Activated CD8-positive, alpha-beta T cell treated with anti-CD3 and anti-CD28 coated beads for 36 hours (primary cell): ENCODE data around the gene CFAP54. TPM values are rescaled to one million over a fixed set of nuclear protein-coding genes. Genes with fewer than 3 reads are reported as not detected.

Experiments used
- ATAC-seq: fragments of 200-7000 bp; cut with Tn5 transposase; one replicate; pipeline ENCODE4 v1.10.0; 2021; ENCODE audit warnings: mild to moderate bottlenecking, moderate library complexity
- CTCF ChIA-PET: fragments of 350-600 bp; sonication (Branson Sonifier 250); formaldehyde crosslinking; loops from one replicate; lab custom pipeline; 2021; ENCODE audit warnings: antibody characterized with exemption; lab: Charles Lee
- POLR2A ChIA-PET: fragments of 350-600 bp; sonication (Branson Sonifier 250); formaldehyde crosslinking; loops from one replicate; lab custom pipeline; 2021; ENCODE audit warnings: antibody characterized with exemption; lab: Charles Lee
- DNase-seq: peaks from one replicate; pipeline ENCODE4 v3.0.0-alpha.2; 2020
- H3K27ac Mint-ChIP-seq: one replicate; pipeline ENCODE4 v1.8.0; 2021; ENCODE audit warnings: mild to moderate bottlenecking, mixed read lengths
- H3K27me3 Mint-ChIP-seq: one replicate; pipeline ENCODE4 v1.8.0; 2021; ENCODE audit warnings: mixed read lengths
- H3K36me3 Mint-ChIP-seq: one replicate; pipeline ENCODE4 v1.8.0; 2021; ENCODE audit warnings: low read depth, mixed read lengths
- H3K4me1 Mint-ChIP-seq: one replicate; pipeline ENCODE4 v1.8.0; 2021; ENCODE audit warnings: low read depth, mixed read lengths
- H3K4me3 Mint-ChIP-seq: one replicate; pipeline ENCODE4 v1.8.0; 2021; ENCODE audit warnings: mild to moderate bottlenecking, moderate library complexity, mixed read lengths
- H3K9me3 Mint-ChIP-seq: one replicate; pipeline ENCODE4 v1.8.0; 2021; ENCODE audit warnings: mixed read lengths
- CTCF ChIP-seq: fragments of 200-600 bp; IDR thresholded peaks from one replicate; pipeline ENCODE4 v1.8.0; 2022; ENCODE audit warnings: antibody characterized with exemption, mild to moderate bottlenecking
- intact Hi-C: fragments of 100-400 bp; cut with micrococcal nuclease; formaldehyde crosslinking; loops from one replicate; pipeline ENCODE4 v1.10.0; 2022
- total RNA-seq, 2 experiments: library from RNA; stranded (reverse); gene quantifications; one replicate each; pipeline ENCODE4 v1.2.3, GENCODE V29; 2021

Gene CFAP54
- total RNA-seq, 2 experiments from 2014 or later = 0.38 to 0.45 TPM

GRCh38 chr12:96808587-96808986 lies 319.2 kb downstream of the CFAP54 start:
- no peaks in the 10 kb centered on the region for H3K36me3 Mint-ChIP-seq
- CTCF ChIA-PET = no interaction called here
- H3K27me3 Mint-ChIP-seq = no peaks in the 10 kb centered on the region
- H3K9me3 Mint-ChIP-seq = peaks cover 2% of the 10 kb centered on the region
- POLR2A ChIA-PET = no interaction called here
- no peak overlapping the region for H3K27ac Mint-ChIP-seq
- H3K4me1 Mint-ChIP-seq = no peaks in the 10 kb centered on the region
- ATAC-seq = no peak
- intact Hi-C loops = no loop called here
- no peak for TF ChIP-seq CTCF
- no peak overlapping the region for H3K4me3 Mint-ChIP-seq
- DNase-seq = no peak

GRCh38 chr12:96809522-96809921 lies 320.1 kb downstream of the CFAP54 start:
- no peak overlapping the region for H3K4me3 Mint-ChIP-seq
- CTCF ChIA-PET = no interaction called here
- no peaks in the 10 kb centered on the region for H3K36me3 Mint-ChIP-seq
- H3K4me1 Mint-ChIP-seq = no peaks in the 10 kb centered on the region
- intact Hi-C loops = no loop called here
- no peaks in the 10 kb centered on the region for H3K27me3 Mint-ChIP-seq
- no peaks in the 10 kb centered on the region for H3K9me3 Mint-ChIP-seq
- TF ChIP-seq CTCF = no peak
- no peak for ATAC-seq
- no peak overlapping the region for H3K27ac Mint-ChIP-seq
- POLR2A ChIA-PET = no interaction called here
- DNase-seq = no peak

- no peaks in the 10 kb centered on the region for H3K4me1 Mint-ChIP-seq
- H3K36me3 Mint-ChIP-seq = no peaks in the 10 kb centered on the region
- CTCF ChIA-PET = no interaction called here
- intact Hi-C loops = no loop called here
- H3K9me3 Mint-ChIP-seq = no peaks in the 10 kb centered on the region
- TF ChIP-seq CTCF = no peak
- no peak overlapping the region for H3K27ac Mint-ChIP-seq
- POLR2A ChIA-PET = no interaction called here
- no peak overlapping the region for H3K4me3 Mint-ChIP-seq
- ATAC-seq = no peak
- no peaks in the 10 kb centered on the region for H3K27me3 Mint-ChIP-seq
- no peak for DNase-seq
These were observed 320.7 kb downstream of the CFAP54 start for GRCh38 chr12:96810057-96810456.

- no peaks in the 10 kb centered on the region for H3K36me3 Mint-ChIP-seq
These were observed 321.1 kb downstream of the CFAP54 start for GRCh38 chr12:96810477-96810876.

GRCh38 chr12:96811083-96811482 lies 321.7 kb downstream of the CFAP54 start:
- TF ChIP-seq CTCF = no peak
- POLR2A ChIA-PET = no interaction called here
- CTCF ChIA-PET = no interaction called here
- Mint-ChIP-seq H3K9me3 (no peaks in the 10 kb centered on the region), H3K4me1 (no peaks in the 10 kb centered on the region), H3K27ac (no peak overlapping the region), H3K36me3 (no peaks in the 10 kb centered on the region), H3K27me3 (no peaks in the 10 kb centered on the region), H3K4me3 (no peak overlapping the region)
- intact Hi-C loops = no loop called here
- ATAC-seq = no peak
- DNase-seq = no peak

More at GRCh38 chr12:96810477-96810876, 321.1 kb downstream of the CFAP54 start:
- CTCF ChIA-PET = no interaction called here
- no peak for DNase-seq
- ATAC-seq = no peak
- Mint-ChIP-seq H3K27ac (no peak overlapping the region), H3K4me1 (no peaks in the 10 kb centered on the region), H3K4me3 (no peak overlapping the region), H3K9me3 (no peaks in the 10 kb centered on the region), H3K27me3 (no peaks in the 10 kb centered on the region)
- intact Hi-C loops = no loop called here
- no peak for TF ChIP-seq CTCF
- POLR2A ChIA-PET = no interaction called here
